Stimulated activated CD4-positive, alpha-beta T cell treated with anti-CD3 and anti-CD28 coated beads, TNF-alpha, amount 100 ng/mL, for 1 hour (primary cell): ENCODE measurements around the gene UST.

Experiments used
- DNase-seq, 3 donors: peaks; one replicate each; pipeline ENCODE4 v3.0.0-alpha.2; 2020; ENCODE audit warnings: low read depth in 3 of 3, low spot score in 1 of 3

The UST gene

DNA sequence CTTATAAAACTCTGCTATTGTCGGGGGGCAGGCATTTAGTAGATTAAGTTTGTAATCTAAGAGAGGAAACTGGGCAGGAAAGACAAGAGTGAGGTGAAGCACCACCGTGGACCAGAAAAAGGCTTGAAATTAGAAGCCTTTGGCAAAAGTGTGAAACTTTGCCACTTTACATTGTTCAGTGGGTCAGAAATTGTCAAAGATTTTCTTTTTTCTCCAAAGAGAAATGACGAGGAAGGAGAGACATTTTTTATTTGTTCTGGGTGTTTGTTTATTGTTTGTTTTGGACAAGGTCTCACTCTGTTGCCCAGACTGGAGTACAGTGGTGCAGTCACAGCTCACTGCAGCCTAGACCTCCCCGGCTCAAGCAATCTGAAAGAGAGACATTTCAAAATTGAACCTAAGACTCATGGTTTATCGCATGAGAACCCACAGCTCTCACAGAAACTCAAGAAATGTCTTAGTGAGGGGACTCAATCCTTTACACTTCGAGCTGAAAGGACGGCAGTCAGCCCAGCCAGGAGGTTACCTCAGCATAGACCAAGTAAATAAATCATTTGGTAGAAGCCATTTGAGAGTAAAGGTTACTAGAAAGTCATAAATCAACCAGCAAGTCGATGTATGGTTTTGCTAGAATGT, 307.8 kb downstream of the UST start:
- DNase-seq = no peak

DNA sequence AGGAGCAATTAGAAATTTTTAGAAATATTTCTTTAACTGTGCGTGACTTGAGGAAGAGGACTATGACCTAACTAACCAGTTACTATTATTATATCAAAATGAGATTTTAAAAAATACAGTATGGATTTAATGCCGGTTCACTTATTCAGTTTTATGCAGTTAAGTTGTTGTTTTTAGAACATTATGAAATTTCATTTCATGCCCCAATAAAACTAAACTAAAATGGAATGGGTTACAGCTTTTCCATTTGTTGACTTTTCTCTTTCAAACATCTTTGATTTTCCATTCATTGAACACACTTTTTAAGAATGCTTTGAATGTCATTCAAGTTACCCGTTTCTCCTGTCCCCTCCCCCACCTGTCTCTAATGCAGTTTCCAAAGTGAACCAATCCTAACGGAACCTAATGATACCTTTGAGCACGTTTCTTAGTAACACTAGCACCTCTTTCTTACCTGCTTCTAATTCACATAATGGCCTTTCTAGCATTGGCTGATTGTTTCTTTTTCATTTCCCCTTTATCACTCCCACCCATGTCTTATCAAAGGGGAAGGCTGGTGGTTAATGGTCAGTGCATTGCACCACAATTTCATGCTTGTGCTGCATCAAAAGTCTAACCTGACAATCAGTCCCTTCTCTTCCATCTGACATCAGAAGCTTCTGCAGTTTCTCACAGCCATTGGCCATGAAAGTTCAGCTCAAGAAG, 308.5 kb downstream of the UST start:
- DNase-seq = no peak

DNA sequence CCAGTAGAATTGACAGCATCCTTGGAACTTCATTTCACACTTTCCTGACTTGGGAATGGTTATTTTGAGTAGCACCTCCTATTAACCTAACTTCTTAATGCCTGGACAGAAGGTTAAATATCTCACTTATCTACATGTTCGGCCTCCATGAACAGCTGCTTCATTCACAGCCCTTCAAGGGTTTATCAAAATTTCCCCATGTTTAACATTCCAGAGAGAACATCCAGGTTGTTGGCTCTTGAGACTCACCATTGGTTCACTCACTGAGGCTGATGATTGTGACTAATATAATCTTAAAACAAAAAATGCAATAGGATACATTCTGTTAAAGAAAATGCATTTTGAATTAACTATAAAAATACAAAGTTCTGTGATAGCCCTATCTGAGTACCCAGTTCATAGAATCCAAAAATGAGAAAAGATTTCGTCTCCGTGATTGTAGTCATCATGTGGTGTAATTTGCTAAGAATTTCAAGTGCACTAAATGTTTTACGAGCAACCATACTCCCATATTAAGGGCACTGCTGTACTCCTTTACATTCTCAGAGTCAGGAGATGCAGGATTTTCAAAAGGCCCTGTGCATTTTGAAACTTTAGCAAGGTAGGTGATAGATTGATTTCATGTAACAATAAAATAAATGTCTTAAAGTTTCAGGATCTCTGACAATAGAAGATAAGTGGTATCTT, 310.1 kb downstream of the UST start:
- no peak for DNase-seq

DNA sequence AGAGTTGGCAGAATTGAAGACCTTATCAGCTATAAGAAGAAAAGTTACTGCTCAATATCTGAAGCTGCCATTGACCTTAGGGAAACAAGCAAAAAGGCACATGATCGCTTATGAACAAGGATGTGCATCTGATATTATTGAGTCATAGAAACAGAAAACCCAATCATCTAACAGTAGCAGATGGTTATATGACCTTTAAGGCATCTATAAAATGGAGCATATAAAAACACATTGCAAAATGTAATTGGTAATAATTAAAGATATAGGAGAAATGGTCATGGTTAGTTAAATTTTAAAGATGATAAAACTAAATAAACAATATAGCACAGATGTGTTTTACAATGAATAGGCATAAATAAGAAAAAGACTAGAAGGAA, 310.6 kb downstream of the UST start:
- no peak for DNase-seq

GRCh38 chr6:149059557-149059956, 312.7 kb downstream of the UST start:
- no peak for DNase-seq

DNA sequence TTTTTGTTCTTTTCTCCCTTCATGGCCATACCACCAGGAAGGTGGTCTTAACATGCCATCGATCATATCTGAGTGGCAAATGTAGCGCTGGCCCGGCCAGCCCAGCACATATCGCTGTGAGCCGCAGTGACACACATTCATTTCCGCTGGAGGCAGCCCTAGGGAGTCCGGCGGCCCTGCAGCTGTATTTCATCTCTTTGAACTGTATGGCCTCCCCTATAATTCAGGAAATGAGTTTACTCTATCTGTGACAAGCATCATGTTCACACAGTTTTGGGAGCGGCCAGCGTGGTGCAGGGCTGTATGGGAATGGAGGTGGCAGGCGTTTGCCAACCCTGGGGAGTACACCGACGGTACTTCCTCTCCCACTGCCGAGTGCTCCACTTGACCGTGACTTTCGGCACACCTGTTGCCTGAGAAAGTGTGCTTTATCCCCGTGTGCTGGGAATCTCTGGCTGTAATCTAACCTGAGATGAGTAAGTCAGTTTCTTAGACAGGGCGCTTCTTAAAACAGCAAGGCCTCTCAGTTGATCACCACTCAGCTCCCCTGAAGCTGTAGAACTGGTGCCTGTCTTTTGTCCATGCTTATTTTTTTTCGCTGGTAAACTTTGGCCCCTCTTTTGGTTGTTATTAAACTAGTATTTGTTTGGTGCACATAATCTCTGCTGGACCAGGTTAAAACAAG, 313.6 kb downstream of the UST start:
- peak in 1 of 3 donors; percentile 14 for DNase-seq

DNA sequence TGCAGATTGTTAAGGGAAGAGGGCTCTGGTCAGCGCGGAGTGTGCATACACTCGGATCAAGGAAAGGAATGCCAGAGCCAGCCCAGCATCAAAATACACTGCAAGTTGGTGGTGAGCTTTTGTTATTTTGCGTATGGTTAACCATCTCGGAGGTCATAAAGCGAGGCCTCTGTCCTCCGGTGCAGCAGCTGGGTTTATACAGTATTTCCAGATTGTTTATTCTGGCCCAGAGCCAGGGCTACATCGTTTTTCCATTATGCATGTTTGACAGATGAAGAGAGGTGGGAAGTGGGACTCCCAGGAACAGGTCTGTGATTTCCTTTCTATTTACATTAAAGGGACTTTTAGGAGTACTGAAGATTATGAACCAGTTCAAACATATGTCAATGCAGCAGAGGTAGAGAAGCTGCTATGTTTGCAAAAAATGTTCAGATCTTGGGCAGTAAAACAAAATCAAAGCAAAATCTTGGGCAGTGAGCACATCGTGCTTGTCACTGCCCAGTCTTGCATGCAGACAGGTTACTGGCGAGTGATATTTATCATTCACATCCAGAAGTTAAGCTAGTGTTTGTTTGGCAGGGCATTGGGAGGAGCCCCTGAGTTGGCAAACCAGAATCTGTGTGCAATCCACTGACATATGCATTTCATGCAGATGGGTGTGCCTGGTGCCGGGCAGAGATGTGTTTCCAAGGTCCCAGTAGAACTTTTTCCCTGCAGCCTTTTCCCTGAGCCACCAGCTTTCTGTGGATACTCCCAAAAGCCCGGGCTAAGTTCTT, 314.3 kb downstream of the UST start:
- DNase-seq = no peak

- no peak for DNase-seq
These were observed 315.1 kb downstream of the UST start for GRCh38 chr6:149061930-149062329.

DNA sequence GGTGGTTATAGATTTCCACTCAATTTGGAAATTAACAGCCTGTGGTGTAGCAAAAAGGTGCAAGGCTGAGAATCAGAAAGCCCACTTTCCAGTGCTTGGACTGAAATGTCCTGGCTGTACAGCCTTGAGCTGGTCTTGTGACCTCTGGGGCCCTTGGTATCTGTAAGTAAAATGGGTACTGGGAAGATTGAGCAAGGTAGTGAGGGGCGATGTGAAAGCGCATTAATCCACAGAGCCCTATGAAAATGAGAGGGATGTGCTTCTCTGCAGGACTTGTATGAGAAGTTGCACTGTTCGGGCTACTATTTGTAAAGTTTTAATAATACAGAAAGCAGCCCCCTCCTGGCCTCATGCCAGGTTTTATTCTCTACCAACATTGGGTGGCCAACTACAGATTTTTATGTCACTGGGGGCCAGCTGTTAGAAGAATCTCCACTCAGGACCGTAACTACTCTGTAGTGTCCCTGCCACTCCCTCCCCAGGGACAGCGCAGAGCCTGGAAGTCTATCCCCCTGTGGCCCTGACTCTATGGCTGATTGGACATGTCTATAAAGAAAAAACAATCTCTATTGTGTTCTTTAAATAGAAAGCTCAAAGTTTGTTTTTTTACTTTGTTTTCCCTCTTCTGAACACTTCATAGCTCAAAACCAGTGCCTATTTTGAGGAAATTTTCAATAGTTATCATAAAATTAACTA, 316.0 kb downstream of the UST start:
- DNase-seq = no peak

- DNase-seq = no peak
These were observed 316.6 kb downstream of the UST start for GRCh38 chr6:149063468-149063867.

DNA sequence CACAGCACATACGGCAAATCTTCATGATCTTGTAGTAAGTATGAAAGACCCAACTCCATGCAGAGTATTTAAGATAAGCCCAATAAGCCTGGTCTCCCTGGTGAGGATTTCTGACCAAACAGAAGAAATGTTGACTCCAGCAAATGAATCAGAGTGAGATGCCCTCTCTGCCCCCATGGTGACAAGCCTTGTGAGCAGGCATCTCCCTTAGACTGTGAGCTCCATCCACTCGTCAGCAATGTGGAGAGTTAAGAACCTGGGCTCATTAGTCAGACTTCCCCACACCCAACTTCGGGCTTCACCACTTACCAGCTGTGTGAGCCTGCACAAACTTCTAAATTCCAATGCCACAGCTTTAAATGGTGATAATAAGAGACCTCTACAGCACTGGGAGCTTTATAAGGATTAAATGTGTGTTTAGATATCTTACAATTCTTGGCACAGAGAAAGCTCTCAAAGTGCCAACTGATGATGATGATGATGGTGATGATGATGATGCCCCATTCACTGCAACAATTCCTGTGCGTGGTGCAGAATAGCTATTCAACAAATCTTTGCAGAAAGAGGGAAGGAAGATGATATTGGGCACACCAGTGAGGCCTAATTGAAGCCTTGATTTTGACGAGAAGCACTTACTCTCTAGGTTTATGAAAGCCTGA, 317.3 kb downstream of the UST start:
- no peak for DNase-seq

GRCh38 chr6:149064660-149065015, 317.8 kb downstream of the UST start:
- DNase-seq = no peak

DNA sequence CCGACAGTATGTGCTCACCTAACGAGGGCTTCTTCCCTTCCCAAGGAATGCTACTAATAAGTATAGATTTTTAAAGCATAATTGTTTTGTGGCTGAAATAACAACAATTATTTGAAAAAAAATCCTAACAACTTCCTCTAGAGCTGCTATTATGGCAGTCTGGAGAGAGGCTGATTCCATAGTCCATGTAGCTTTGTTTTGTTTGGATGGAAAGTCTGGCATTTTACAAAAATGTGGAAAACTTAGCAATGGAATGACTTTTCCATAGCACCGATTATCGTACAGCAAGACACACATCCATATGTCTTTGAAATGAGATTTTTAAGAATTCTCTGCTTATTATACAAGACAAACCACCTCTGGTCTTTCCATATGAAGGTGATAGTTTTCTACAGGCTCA, 318.3 kb downstream of the UST start:
- DNase-seq = no peak

DNA sequence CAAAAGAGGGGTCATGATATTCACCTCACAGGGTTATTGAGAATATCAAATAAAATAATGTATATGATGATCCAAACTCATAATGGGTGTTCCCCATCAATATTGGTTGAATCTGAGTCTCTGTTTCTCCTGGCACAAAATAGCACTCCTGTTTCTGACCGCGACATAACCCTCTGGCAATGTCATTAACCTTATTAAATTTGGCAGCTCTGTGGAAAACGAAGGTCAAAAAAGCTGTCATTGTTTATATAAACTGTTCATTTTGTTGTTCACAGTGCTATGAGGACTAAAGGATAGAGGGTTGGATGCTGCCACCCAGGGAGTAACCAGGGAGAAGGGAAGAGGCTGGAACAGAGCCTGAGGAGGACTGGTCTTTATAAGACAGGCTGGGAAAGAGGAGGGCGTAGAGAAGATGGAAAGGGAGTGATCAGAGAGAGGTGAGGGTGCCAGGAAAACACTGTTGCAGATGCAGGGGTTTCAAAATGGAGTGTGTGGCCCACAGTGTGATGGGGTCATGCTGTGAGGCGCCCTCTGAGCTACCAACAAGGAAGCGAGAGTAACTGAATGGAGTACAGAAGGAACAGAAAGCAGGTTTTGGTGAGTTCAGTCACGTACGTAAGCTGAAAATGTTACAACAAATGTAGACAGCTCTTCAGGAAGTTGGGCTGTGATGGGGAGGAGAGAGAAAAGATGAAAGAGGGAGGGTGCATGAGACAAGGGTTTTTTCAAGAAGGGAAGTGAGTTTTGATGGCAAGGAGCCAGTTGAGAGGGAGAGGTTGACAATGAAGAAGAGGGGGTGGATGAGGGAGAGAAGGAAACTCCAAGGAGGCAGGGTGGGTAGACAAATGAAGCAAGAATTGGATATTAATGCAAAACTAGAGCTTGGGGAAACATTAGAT, 319.1 kb downstream of the UST start:
- peak in 1 of 3 donors; percentile 11 for DNase-seq

DNA sequence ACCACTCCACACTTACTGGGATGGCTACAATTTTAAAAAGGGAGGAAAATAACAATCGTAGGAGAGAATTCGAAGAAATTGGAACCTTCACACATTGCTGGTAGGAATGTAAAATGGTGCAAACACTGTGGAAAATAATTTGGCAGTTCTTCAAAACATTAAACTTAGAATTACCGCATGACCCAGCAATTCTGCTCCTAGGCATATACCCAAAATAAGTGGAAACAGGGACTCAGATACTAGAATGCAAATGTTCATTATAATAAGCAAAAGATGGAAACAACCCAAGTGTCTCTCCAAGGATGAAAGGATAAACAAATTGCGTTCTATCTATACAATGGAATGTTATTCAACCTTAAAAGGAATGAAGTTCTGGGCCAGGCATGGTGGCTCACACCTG, 325.2 kb downstream of the UST start:
- no peak for DNase-seq

GRCh38 chr6:149074832-149075258, 328.0 kb downstream of the UST start:
- DNase-seq = no peak

DNA sequence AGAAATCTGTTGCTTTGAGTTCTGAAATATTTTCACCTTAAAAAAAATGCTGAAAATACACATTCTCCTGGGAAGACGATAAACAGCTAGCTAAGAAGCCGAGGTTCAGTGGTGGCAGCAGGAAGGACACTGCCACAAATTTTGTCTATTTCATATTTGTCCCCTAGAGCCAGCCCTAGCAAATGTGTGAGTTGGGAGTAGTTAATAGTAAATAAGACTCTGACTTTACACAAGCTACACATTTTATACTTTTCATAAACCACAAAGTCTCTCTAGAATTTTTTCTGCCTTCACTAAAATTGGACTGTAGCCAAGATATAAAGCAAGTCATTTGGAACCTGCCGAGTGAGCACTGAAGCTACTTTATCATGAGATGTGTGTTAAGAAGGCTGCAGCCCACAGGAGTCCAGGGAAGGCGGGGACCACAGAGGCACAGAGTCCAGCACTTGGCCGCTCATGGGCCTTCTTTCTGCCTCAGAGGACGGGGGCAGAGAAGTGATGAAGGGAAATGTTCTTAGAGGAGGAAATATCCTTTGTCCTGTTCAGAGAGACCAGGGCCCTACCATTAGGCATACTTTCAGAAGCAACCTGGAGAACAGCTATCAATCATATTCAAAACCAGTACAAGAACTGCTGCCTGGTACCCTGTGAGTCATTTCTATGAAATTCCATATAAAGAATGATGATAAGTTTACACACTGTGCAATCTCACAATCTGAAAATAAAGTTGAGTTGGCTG, 329.0 kb downstream of the UST start:
- no peak for DNase-seq

GRCh38 chr6:149076355-149076734, 329.5 kb downstream of the UST start:
- no peak for DNase-seq
